GM21786 (cell line): ENCODE measurements around the gene STRA6.

Source experiments
- ATAC-seq: cut with Tn5 transposase; IDR thresholded peaks from one replicate; pipeline ENCODE4 v1.9.1; 2021; ENCODE audit not compliant: unreplicated experiment

The STRA6 gene

DNA sequence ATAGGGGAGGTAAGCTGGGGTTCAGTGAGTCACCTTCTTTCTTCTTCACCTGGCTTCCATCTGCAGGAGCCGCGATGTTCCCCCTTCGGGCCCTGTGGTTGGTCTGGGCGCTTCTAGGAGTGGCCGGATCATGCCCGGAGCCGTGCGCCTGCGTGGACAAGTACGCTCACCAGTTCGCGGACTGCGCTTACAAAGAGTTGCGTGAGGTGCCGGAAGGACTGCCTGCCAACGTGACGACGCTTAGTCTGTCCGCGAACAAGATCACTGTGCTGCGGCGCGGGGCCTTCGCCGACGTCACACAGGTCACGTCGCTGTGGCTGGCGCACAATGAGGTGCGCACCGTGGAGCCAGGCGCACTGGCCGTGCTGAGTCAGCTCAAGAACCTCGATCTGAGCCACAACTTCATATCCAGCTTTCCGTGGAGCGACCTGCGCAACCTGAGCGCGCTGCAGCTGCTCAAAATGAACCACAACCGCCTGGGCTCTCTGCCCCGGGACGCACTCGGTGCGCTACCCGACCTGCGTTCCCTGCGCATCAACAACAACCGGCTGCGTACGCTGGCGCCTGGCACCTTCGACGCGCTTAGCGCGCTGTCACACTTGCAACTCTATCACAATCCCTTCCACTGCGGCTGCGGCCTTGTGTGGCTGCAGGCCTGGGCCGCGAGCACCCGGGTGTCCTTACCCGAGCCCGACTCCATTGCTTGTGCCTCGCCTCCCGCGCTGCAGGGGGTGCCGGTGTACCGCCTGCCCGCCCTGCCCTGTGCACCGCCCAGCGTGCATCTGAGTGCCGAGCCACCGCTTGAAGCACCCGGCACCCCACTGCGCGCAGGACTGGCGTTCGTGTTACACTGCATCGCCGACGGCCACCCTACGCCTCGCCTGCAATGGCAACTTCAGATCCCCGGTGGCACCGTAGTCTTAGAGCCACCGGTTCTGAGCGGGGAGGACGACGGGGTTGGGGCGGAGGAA, 69.6 kb downstream of the STRA6 start:
- no peak for ATAC-seq

GRCh38 chr15:74131628-74132413, 70.8 kb downstream of the STRA6 start:
- no peak for ATAC-seq

GRCh38 chr15:74130849-74131627, 71.5 kb downstream of the STRA6 start:
- no peak for ATAC-seq

- ATAC-seq: no peak
Measured at GRCh38 chr15:74130155-74130848, 72.3 kb downstream of the STRA6 start, which contains the start of gene ISLR2. TSS of gene ISLR2 (plus strand) at chr15:74130586. CDS start at chr15:74132755, 2,169 bp downstream.

GRCh38 chr15:74129586-74130154, 72.9 kb downstream of the STRA6 start:
- no peak for ATAC-seq
